GM19023 (cell line): ENCODE results near the gene TLCD4.
"Not testable (repeated sequence)": the region's sequence is repeated elsewhere in the genome, so short reads cannot be mapped to it uniquely, and the experiment has no call there.

ENCODE experiments used
- ATAC-seq: cut with Tn5 transposase; IDR thresholded peaks from one replicate; pipeline ENCODE4 v1.9.1; 2021; ENCODE audit warnings: mild to moderate bottlenecking, moderate library complexity; ENCODE audit not compliant: unreplicated experiment

TLCD4 gene

GRCh38 chr1:95145493-95145892 lies 28.3 kb downstream of the TLCD4 start:
- no peak for ATAC-seq

- ATAC-seq: no peak
Measured at GRCh38 chr1:95146637-95147036, 29.5 kb downstream of the TLCD4 start.

DNA sequence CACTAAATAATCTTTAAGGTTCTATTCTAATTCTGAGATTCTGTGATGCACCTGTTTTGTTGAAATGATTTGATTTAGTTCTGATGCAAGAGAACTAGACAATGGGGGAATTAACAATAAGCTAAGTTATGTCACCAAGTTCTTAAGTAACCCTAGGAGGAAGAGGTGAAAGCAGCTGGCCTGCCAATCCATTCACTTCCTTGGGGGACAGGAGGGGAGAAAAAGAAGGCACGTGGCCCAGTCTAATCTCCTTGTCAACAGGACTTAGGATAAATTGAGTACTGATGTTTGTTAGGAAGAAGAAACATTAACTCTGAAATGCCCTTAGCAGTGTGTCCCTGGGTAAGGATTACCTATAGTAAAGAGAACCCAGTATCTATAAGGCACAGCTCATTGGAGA lies 36.9 kb downstream of the TLCD4 start:
- ATAC-seq: no peak

GRCh38 chr1:95165569-95165968 lies 48.4 kb downstream of the TLCD4 start:
- not testable (repeated sequence) for ATAC-seq
